SIG-M5 treated with dmso at 0.1 percent for 504 hours (cell line): Measurements from ENCODE around the gene TTC9B.

Source experiments
- DNase-seq: peaks from one replicate; lab custom pipeline; 2025; ENCODE audit not compliant: unreplicated experiment; lab: John Stamatoyannopoulos, UW

TTC9B gene

GRCh38 chr19:40217934-40218890, at the start of gene TTC9B:
TTC9B (minus strand) TSS chr19:40218384; CDS start chr19:40218381, 3 bp downstream.
- no peak for DNase-seq

GRCh38 chr19:40267601-40267997, 49.4 kb upstream of the TTC9B start:
- no peak for DNase-seq

GRCh38 chr19:40266912-40267600, 48.9 kb upstream of the TTC9B start:
- no peak for DNase-seq

- DNase-seq, result no peak
These were observed 47.9 kb upstream of the TTC9B start for GRCh38 chr19:40266119-40266518.

- no peak for DNase-seq
These were observed 47.5 kb upstream of the TTC9B start for GRCh38 chr19:40265763-40266099.

GRCh38 chr19:40265055-40265762, 47.0 kb upstream of the TTC9B start:
- no peak for DNase-seq

- no peak for DNase-seq
These were observed 46.3 kb upstream of the TTC9B start for GRCh38 chr19:40264314-40265054.

GRCh38 chr19:40263440-40264313, 45.5 kb upstream of the TTC9B start:
- no peak for DNase-seq

GRCh38 chr19:40262422-40262821, 44.2 kb upstream of the TTC9B start:
- DNase-seq, result no peak

GRCh38 chr19:40261631-40262030, 43.4 kb upstream of the TTC9B start:
- DNase-seq, result no peak

GRCh38 chr19:40257096-40257517, 38.9 kb upstream of the TTC9B start:
- DNase-seq, result peak; percentile 17

- no peak for DNase-seq
These were observed 38.3 kb upstream of the TTC9B start for GRCh38 chr19:40256512-40256911.

GRCh38 chr19:40255619-40256166, 37.5 kb upstream of the TTC9B start:
- no peak for DNase-seq

- no peak for DNase-seq
These were observed 36.7 kb upstream of the TTC9B start for GRCh38 chr19:40254714-40255418.

- no peak for DNase-seq
These were observed 35.5 kb upstream of the TTC9B start for GRCh38 chr19:40253611-40254092.

- DNase-seq, result no peak
These were observed 34.2 kb upstream of the TTC9B start for GRCh38 chr19:40252395-40252794.

- no peak for DNase-seq
These were observed 33.8 kb upstream of the TTC9B start for GRCh38 chr19:40251991-40252390.

- DNase-seq, result no peak
These were observed 33.1 kb upstream of the TTC9B start for GRCh38 chr19:40251244-40251643.

- no peak for DNase-seq
These were observed 31.6 kb upstream of the TTC9B start for GRCh38 chr19:40249781-40250180.
